ENCODE data around the gene TEX2. TPM values are rescaled to one million over a fixed set of nuclear protein-coding genes. Genes with fewer than 3 reads are reported as not detected.
A peak's percentile ranks its signal among the peaks of the same experiment; 100 is the strongest.
"Not testable (repeated sequence)": the region's sequence is repeated elsewhere in the genome, so short reads cannot be mapped to it uniquely, and the experiment has no call there.

Gene TEX2
- total RNA-seq, 4 donors from 2014 or later = 35.5 to 41.3 (median 36.9) TPM

- Histone ChIP-seq H3K27ac (no peak overlapping the region), H3K36me3 (no peaks in the 10 kb centered on the region), H3K9me3 (no peaks in the 10 kb centered on the region), H3K4me1 (peaks cover 17% of the 10 kb centered on the region), H3K27me3 (no peaks in the 10 kb centered on the region), H3K4me3 (no peak overlapping the region)
- DNase-seq (ENCODE audit: low spot score in 2 of 2) = no peak
- WGBS = 84% methylated on average over 5 of the region's 5 CpGs
- TF ChIP-seq POLR2AphosphoS5 (IDR thresholded peaks at IDR 0.05) = no peak
- TF ChIP-seq CTCF (IDR thresholded peaks at IDR 0.05) = no peak
- TF ChIP-seq POLR2A (IDR thresholded peaks at IDR 0.05) = no peak
- no peak for TF ChIP-seq EP300 (IDR thresholded peaks at IDR 0.05)
These were observed 18.9 kb downstream of the TEX2 start for GRCh38 chr17:64244165-64244564.

- no peak for TF ChIP-seq POLR2AphosphoS5 (IDR thresholded peaks at IDR 0.05)
- TF ChIP-seq EP300 (IDR thresholded peaks at IDR 0.05) = no peak
- TF ChIP-seq POLR2A (IDR thresholded peaks at IDR 0.05) = no peak
- no peak for TF ChIP-seq CTCF (IDR thresholded peaks at IDR 0.05)
- WGBS = 89% methylated on average over 2 of the region's 2 CpGs
- Histone ChIP-seq H3K4me3 (no peak overlapping the region), H3K27me3 (no peaks in the 10 kb centered on the region), H3K27ac (no peak overlapping the region), H3K36me3 (no peaks in the 10 kb centered on the region), H3K4me1 (peaks cover 17% of the 10 kb centered on the region), H3K9me3 (no peaks in the 10 kb centered on the region)
- DNase-seq (ENCODE audit: low spot score in 2 of 2) = no peak
These were observed 19.7 kb downstream of the TEX2 start for GRCh38 chr17:64243340-64243739.

GRCh38 chr17:64242633-64243032 lies 20.4 kb downstream of the TEX2 start:
- TF ChIP-seq POLR2AphosphoS5 (IDR thresholded peaks at IDR 0.05) (no peak), POLR2A (IDR thresholded peaks at IDR 0.05) (no peak), CTCF (IDR thresholded peaks at IDR 0.05) (no peak), EP300 (IDR thresholded peaks at IDR 0.05) (no peak)
- no peak for DNase-seq (ENCODE audit: low spot score in 2 of 2)
- Histone ChIP-seq H3K36me3 (no peaks in the 10 kb centered on the region), H3K4me3 (no peak overlapping the region), H3K27ac (no peak overlapping the region), H3K9me3 (no peaks in the 10 kb centered on the region), H3K4me1 (peaks cover 17% of the 10 kb centered on the region), H3K27me3 (no peaks in the 10 kb centered on the region)
- WGBS = 97% methylated on average over 7 of the region's 7 CpGs

GRCh38 chr17:64240741-64241347 lies 22.2 kb downstream of the TEX2 start:
- H3K4me1 ChIP-seq = peaks cover 17% of the 10 kb centered on the region
- H3K4me3 ChIP-seq = no peak overlapping the region
- peak overlapping the region; percentile 39 for H3K27ac ChIP-seq
- 18% methylated on average over 8 of the region's 8 CpGs for WGBS
- peak in 1 of 2 donors; percentile 75 for DNase-seq (ENCODE audit: low spot score in 2 of 2)
- no peaks in the 10 kb centered on the region for H3K27me3 ChIP-seq
- no peak for TF ChIP-seq EP300 (IDR thresholded peaks at IDR 0.05)
- TF ChIP-seq CTCF (IDR thresholded peaks at IDR 0.05) = no peak
- no peak for TF ChIP-seq POLR2AphosphoS5 (IDR thresholded peaks at IDR 0.05)
- H3K36me3 ChIP-seq = no peaks in the 10 kb centered on the region
- H3K9me3 ChIP-seq = no peaks in the 10 kb centered on the region

GRCh38 chr17:64240261-64240740 lies 22.8 kb downstream of the TEX2 start:
- Histone ChIP-seq H3K36me3 (no peaks in the 10 kb centered on the region), H3K27me3 (no peaks in the 10 kb centered on the region), H3K9me3 (no peaks in the 10 kb centered on the region), H3K27ac (peak overlapping the region; percentile 39), H3K4me3 (no peak overlapping the region), H3K4me1 (peaks cover 17% of the 10 kb centered on the region)
- DNase-seq (ENCODE audit: low spot score in 2 of 2) = no peak
- no peak for TF ChIP-seq EP300 (IDR thresholded peaks at IDR 0.05)
- TF ChIP-seq POLR2A (IDR thresholded peaks at IDR 0.05) = no peak
- no peak for TF ChIP-seq POLR2AphosphoS5 (IDR thresholded peaks at IDR 0.05)
- TF ChIP-seq CTCF (IDR thresholded peaks at IDR 0.05) = no peak
- 48% methylated on average over 5 of the region's 5 CpGs for WGBS

GRCh38 chr17:64238449-64238848 lies 24.6 kb downstream of the TEX2 start:
- H3K4me1 ChIP-seq = peaks cover 17% of the 10 kb centered on the region
- DNase-seq (ENCODE audit: low spot score in 2 of 2); H3K4me3 ChIP-seq; H3K9me3 ChIP-seq; H3K27ac ChIP-seq; H3K27me3 ChIP-seq; H3K36me3 ChIP-seq: not testable (repeated sequence)
- 74% methylated on average over 4 of the region's 4 CpGs for WGBS
